GM18507 (cell line): ENCODE data around the gene MAP2K6.

Experiments
- DNase-seq: peaks from one replicate; pipeline ENCODE4 v3.0.0; 2011; ENCODE audit warnings: low read depth; ENCODE audit not compliant: insufficient read length; ENCODE audit errors: extremely low spot score
- FAIRE-seq: peaks from 2 replicates; lab custom pipeline; 2011; peaks lifted over from hg19 to GRCh38; lab: Jason Lieb, UNC

The MAP2K6 gene

GRCh38 chr17:69414408-69415274 lies at the start of gene MAP2K6:
TSS of gene MAP2K6 (plus strand) at chr17:69414697. CDS start at chr17:69414985, 288 bp downstream.
- DNase-seq: peak; percentile 60
- peak; percentile 88 for FAIRE-seq

- FAIRE-seq (peak; percentile 35), DNase-seq (no peak)
These were observed 47.2 kb upstream of the MAP2K6 start for GRCh38 chr17:69367298-69367697.

- no peak for FAIRE-seq
- DNase-seq: no peak
These were observed 41.4 kb upstream of the MAP2K6 start for GRCh38 chr17:69373069-69373468.

- no peak for DNase-seq
- FAIRE-seq: no peak
These were observed 39.3 kb upstream of the MAP2K6 start for GRCh38 chr17:69375229-69375628.

GRCh38 chr17:69388822-69389442 lies 25.6 kb upstream of the MAP2K6 start:
- FAIRE-seq: no peak

GRCh38 chr17:69390795-69391501 lies 23.5 kb upstream of the MAP2K6 start:
- no peak for FAIRE-seq
- DNase-seq: no peak

More at GRCh38 chr17:69388822-69389442, 25.6 kb upstream of the MAP2K6 start:
- no peak for DNase-seq

- no peak for FAIRE-seq
These were observed 13.2 kb upstream of the MAP2K6 start for GRCh38 chr17:69401251-69401650.

GRCh38 chr17:69402052-69402451 lies 12.4 kb upstream of the MAP2K6 start:
- no peak for FAIRE-seq

More at GRCh38 chr17:69401251-69401650, 13.2 kb upstream of the MAP2K6 start:
- no peak for DNase-seq

GRCh38 chr17:69404399-69404798 lies 10.1 kb upstream of the MAP2K6 start:
- FAIRE-seq (no peak), DNase-seq (no peak)

More at GRCh38 chr17:69402052-69402451, 12.4 kb upstream of the MAP2K6 start:
- no peak for DNase-seq

- DNase-seq (no peak), FAIRE-seq (no peak)
These were observed 9.4 kb upstream of the MAP2K6 start for GRCh38 chr17:69405096-69405495.

- FAIRE-seq (no peak), DNase-seq (no peak)
These were observed 7.6 kb upstream of the MAP2K6 start for GRCh38 chr17:69406941-69407340.

GRCh38 chr17:69407759-69408158 lies 6.7 kb upstream of the MAP2K6 start:
- DNase-seq (no peak), FAIRE-seq (no peak)

- DNase-seq: no peak
- no peak for FAIRE-seq
These were observed 3.8 kb upstream of the MAP2K6 start for GRCh38 chr17:69410671-69411070.

GRCh38 chr17:69411766-69412165 lies 2.7 kb upstream of the MAP2K6 start:
- DNase-seq (no peak), FAIRE-seq (no peak)

GRCh38 chr17:69412251-69412671 lies 2.2 kb upstream of the MAP2K6 start:
- DNase-seq (no peak), FAIRE-seq (no peak)

- DNase-seq (no peak), FAIRE-seq (peak; percentile 15)
These were observed 934 bp downstream of the MAP2K6 start for GRCh38 chr17:69415431-69415830.

- DNase-seq (no peak), FAIRE-seq (no peak)
These were observed 3.3 kb downstream of the MAP2K6 start for GRCh38 chr17:69417545-69418483.

GRCh38 chr17:69418535-69418934 lies 4.0 kb downstream of the MAP2K6 start:
- FAIRE-seq: no peak
- no peak for DNase-seq

GRCh38 chr17:69423450-69423849 lies 9.0 kb downstream of the MAP2K6 start:
- no peak for FAIRE-seq
- DNase-seq: no peak
